Measurements from ENCODE around the gene PRPF19. TPM values are rescaled to one million over a fixed set of nuclear protein-coding genes. Genes with fewer than 3 reads are reported as not detected.

Gene PRPF19
- total RNA-seq, 1 donor from 2014 or later: 111 TPM

- no peaks in the 10 kb centered on the region for H3K27me3 Mint-ChIP-seq
- H3K4me3 Mint-ChIP-seq (ENCODE audit: low read depth): no peak overlapping the region
- H3K36me3 Mint-ChIP-seq (ENCODE audit: insufficient read depth): peaks cover 13% of the 10 kb centered on the region
- H3K27ac Mint-ChIP-seq: no peak overlapping the region
- H3K9me3 Mint-ChIP-seq (ENCODE audit: low read depth): no peaks in the 10 kb centered on the region
- H3K4me1 Mint-ChIP-seq (ENCODE audit: low read depth): peaks cover 13% of the 10 kb centered on the region
- DNase-seq (ENCODE audit: low spot score, unreplicated experiment): no peak
- TF ChIP-seq CTCF (IDR thresholded peaks at IDR 0.05; ENCODE audit: unreplicated experiment): no peak
Observed at GRCh38 chr11:60922906-60923305, 16.5 kb upstream of the PRPF19 start.

GRCh38 chr11:60921777-60922335 is 15.5 kb upstream of the PRPF19 start:
- no peak overlapping the region for H3K4me3 Mint-ChIP-seq (ENCODE audit: low read depth)
- H3K36me3 Mint-ChIP-seq (ENCODE audit: insufficient read depth): peaks cover 13% of the 10 kb centered on the region
- no peak overlapping the region for H3K27ac Mint-ChIP-seq
- peaks cover 14% of the 10 kb centered on the region for H3K4me1 Mint-ChIP-seq (ENCODE audit: low read depth)
- TF ChIP-seq CTCF (IDR thresholded peaks at IDR 0.05; ENCODE audit: unreplicated experiment): no peak
- H3K9me3 Mint-ChIP-seq (ENCODE audit: low read depth): no peaks in the 10 kb centered on the region
- no peaks in the 10 kb centered on the region for H3K27me3 Mint-ChIP-seq
- DNase-seq (ENCODE audit: low spot score, unreplicated experiment): no peak

- no peak for DNase-seq (ENCODE audit: low spot score, unreplicated experiment)
- Mint-ChIP-seq H3K9me3 (ENCODE audit: low read depth) (no peaks in the 10 kb centered on the region), H3K4me1 (ENCODE audit: low read depth) (peaks cover 14% of the 10 kb centered on the region), H3K4me3 (ENCODE audit: low read depth) (no peak overlapping the region), H3K27me3 (no peaks in the 10 kb centered on the region), H3K27ac (no peak overlapping the region), H3K36me3 (ENCODE audit: insufficient read depth) (peaks cover 10% of the 10 kb centered on the region)
- TF ChIP-seq CTCF (IDR thresholded peaks at IDR 0.05; ENCODE audit: unreplicated experiment): no peak
Observed at GRCh38 chr11:60921259-60921658, 14.9 kb upstream of the PRPF19 start.

GRCh38 chr11:60919956-60920355 is 13.6 kb upstream of the PRPF19 start:
- Mint-ChIP-seq H3K36me3 (ENCODE audit: insufficient read depth) (peaks cover 10% of the 10 kb centered on the region), H3K27ac (no peak overlapping the region), H3K4me1 (ENCODE audit: low read depth) (peaks cover 14% of the 10 kb centered on the region), H3K4me3 (ENCODE audit: low read depth) (no peak overlapping the region), H3K9me3 (ENCODE audit: low read depth) (no peaks in the 10 kb centered on the region), H3K27me3 (no peaks in the 10 kb centered on the region)
- TF ChIP-seq CTCF (IDR thresholded peaks at IDR 0.05; ENCODE audit: unreplicated experiment): no peak
- DNase-seq (ENCODE audit: low spot score, unreplicated experiment): no peak

- TF ChIP-seq CTCF (IDR thresholded peaks at IDR 0.05; ENCODE audit: unreplicated experiment): no peak
- DNase-seq (ENCODE audit: low spot score, unreplicated experiment): no peak
- no peaks in the 10 kb centered on the region for H3K27me3 Mint-ChIP-seq
- no peaks in the 10 kb centered on the region for H3K9me3 Mint-ChIP-seq (ENCODE audit: low read depth)
- peaks cover 10% of the 10 kb centered on the region for H3K36me3 Mint-ChIP-seq (ENCODE audit: insufficient read depth)
- H3K4me3 Mint-ChIP-seq (ENCODE audit: low read depth): no peak overlapping the region
- no peak overlapping the region for H3K27ac Mint-ChIP-seq
- peaks cover 16% of the 10 kb centered on the region for H3K4me1 Mint-ChIP-seq (ENCODE audit: low read depth)
Observed at GRCh38 chr11:60919320-60919719, 12.9 kb upstream of the PRPF19 start.

All from progenitor cell of endocrine pancreas (in vitro differentiated cells).